HL-60/S4 treated with phorbol 12-myristate 13-acetate at 8.2 ng/mL for 4 days and 3 days (cell line): Measurements from ENCODE around the gene SLC26A5.
"Not testable (repeated sequence)": the region's sequence is repeated elsewhere in the genome, so short reads cannot be mapped to it uniquely, and the experiment has no call there.

Experiments used
- in situ Hi-C: fragments of 300-500 bp; cut with MboI; formaldehyde crosslinking; loops from 2 replicates; pipeline ENCODE4 v1.15.0; 2022; ENCODE audit warnings: low sequenced_read_pairs

Gene SLC26A5

GRCh38 chr7:103405789-103406613, 40.0 kb downstream of the SLC26A5 start:
- in situ Hi-C loops, result not testable (repeated sequence)

- in situ Hi-C loops, result not testable (repeated sequence)
These were observed 46.3 kb downstream of the SLC26A5 start for GRCh38 chr7:103399687-103400086.

- in situ Hi-C loops, result no loop called here
These were observed 47.4 kb downstream of the SLC26A5 start for GRCh38 chr7:103398483-103399127.

GRCh38 chr7:103396471-103396870, 49.5 kb downstream of the SLC26A5 start:
- in situ Hi-C loops, result no loop called here

- in situ Hi-C loops, result no loop called here
These were observed 50.9 kb downstream of the SLC26A5 start for GRCh38 chr7:103395071-103395470.

GRCh38 chr7:103394566-103394965, 51.4 kb downstream of the SLC26A5 start:
- in situ Hi-C loops, result no loop called here

GRCh38 chr7:103391976-103392375, 54.0 kb downstream of the SLC26A5 start:
- in situ Hi-C loops, result no loop called here

- in situ Hi-C loops, result no loop called here
These were observed 54.9 kb downstream of the SLC26A5 start for GRCh38 chr7:103391150-103391549.

GRCh38 chr7:103389263-103389662, 56.7 kb downstream of the SLC26A5 start:
- in situ Hi-C loops, result no loop called here

GRCh38 chr7:103388469-103389140, 57.4 kb downstream of the SLC26A5 start:
- in situ Hi-C loops, result no loop called here

- in situ Hi-C loops, result no loop called here
These were observed 58.8 kb downstream of the SLC26A5 start for GRCh38 chr7:103387242-103387641.

- in situ Hi-C loops, result no loop called here
These were observed 64.0 kb downstream of the SLC26A5 start for GRCh38 chr7:103382032-103382402.

GRCh38 chr7:103381280-103382031, 64.6 kb downstream of the SLC26A5 start:
- in situ Hi-C loops, result no loop called here

GRCh38 chr7:103380395-103381191, 65.4 kb downstream of the SLC26A5 start:
- in situ Hi-C loops, result no loop called here

GRCh38 chr7:103379270-103379975, 66.6 kb downstream of the SLC26A5 start:
- in situ Hi-C loops, result no loop called here

- in situ Hi-C loops, result no loop called here
These were observed 72.0 kb downstream of the SLC26A5 start for GRCh38 chr7:103373866-103374643.

GRCh38 chr7:103369432-103369831, 76.6 kb downstream of the SLC26A5 start:
- in situ Hi-C loops, result no loop called here

GRCh38 chr7:103349805-103350204, 96.2 kb downstream of the SLC26A5 start:
- in situ Hi-C loops, result no loop called here

- in situ Hi-C loops, result no loop called here
These were observed 97.0 kb downstream of the SLC26A5 start for GRCh38 chr7:103348959-103349358.
